Stomach smooth muscle (tissue), 2 donors: ENCODE data around the gene ZNF208.

Experiments
- H3K27ac ChIP-seq: one replicate; pipeline ENCODE4 v1.7.0; 2013; ENCODE audit warnings: mild to moderate bottlenecking, low read length, inconsistent platforms
- H3K27me3 ChIP-seq, 2 donors: one replicate each; pipeline ENCODE4 v1.7.0; 2013; ENCODE audit warnings: low read length in 2 of 2; ENCODE audit not compliant: insufficient read depth in 2 of 2, control insufficient read depth in 1 of 2
- H3K36me3 ChIP-seq, 2 donors: one replicate each; pipeline ENCODE4 v1.7.0; 2013; ENCODE audit warnings: low read length in 2 of 2; ENCODE audit not compliant: control insufficient read depth in 2 of 2, insufficient read depth in 2 of 2
- H3K4me1 ChIP-seq: one replicate; pipeline ENCODE4 v1.7.0; 2013; ENCODE audit warnings: low read length; ENCODE audit not compliant: control insufficient read depth, insufficient read depth
- H3K4me3 ChIP-seq, 2 donors: one replicate each; pipeline ENCODE4 v1.7.0; 2013; ENCODE audit warnings: low read length in 2 of 2
- H3K9ac ChIP-seq, 2 donors: one replicate each; pipeline ENCODE4 v1.7.0; 2013; ENCODE audit warnings: low read length in 2 of 2, mild to moderate bottlenecking in 1 of 2
- H3K9me3 ChIP-seq, 2 donors: one replicate each; pipeline ENCODE4 v1.7.0; 2013; ENCODE audit warnings: low read length in 2 of 2; ENCODE audit not compliant: control insufficient read depth in 2 of 2
- donor health status: healthy.
- donor health status: Pancreatic carcinoma.

ZNF208 gene

GRCh38 chr19:21922276-21922675, 88.5 kb downstream of the ZNF208 start:
- H3K9ac ChIP-seq = no peak overlapping the region
- no peak overlapping the region for H3K27ac ChIP-seq
- no peaks in the 10 kb centered on the region for H3K4me1 ChIP-seq
- no peak overlapping the region for H3K4me3 ChIP-seq
- peaks cover 0 to 14% of the 10 kb centered on the region in 2 donors for H3K9me3 ChIP-seq
- no peaks in the 10 kb centered on the region for H3K36me3 ChIP-seq
- no peaks in the 10 kb centered on the region for H3K27me3 ChIP-seq

- no peak overlapping the region for H3K4me3 ChIP-seq
- H3K27ac ChIP-seq = no peak overlapping the region
- H3K36me3 ChIP-seq = no peaks in the 10 kb centered on the region
- no peaks in the 10 kb centered on the region for H3K4me1 ChIP-seq
- peaks cover 0 to 14% of the 10 kb centered on the region in 2 donors for H3K9me3 ChIP-seq
- no peaks in the 10 kb centered on the region for H3K27me3 ChIP-seq
- no peak overlapping the region for H3K9ac ChIP-seq
These were observed 89.0 kb downstream of the ZNF208 start for GRCh38 chr19:21921691-21922180.

GRCh38 chr19:21915411-21915810, 95.3 kb downstream of the ZNF208 start:
- H3K4me3 ChIP-seq = no peak overlapping the region
- H3K9me3 ChIP-seq = peaks cover 0 to 26% of the 10 kb centered on the region in 2 donors
- H3K27me3 ChIP-seq = no peaks in the 10 kb centered on the region
- no peaks in the 10 kb centered on the region for H3K4me1 ChIP-seq
- H3K9ac ChIP-seq = no peak overlapping the region
- no peaks in the 10 kb centered on the region for H3K36me3 ChIP-seq
- no peak overlapping the region for H3K27ac ChIP-seq

- H3K9ac ChIP-seq = no peak overlapping the region
- H3K4me1 ChIP-seq = no peaks in the 10 kb centered on the region
- H3K27me3 ChIP-seq = no peaks in the 10 kb centered on the region
- H3K36me3 ChIP-seq = no peaks in the 10 kb centered on the region
- peaks cover 0 to 17% of the 10 kb centered on the region in 2 donors for H3K9me3 ChIP-seq
- no peak overlapping the region for H3K27ac ChIP-seq
- no peak overlapping the region for H3K4me3 ChIP-seq
These were observed 98.1 kb downstream of the ZNF208 start for GRCh38 chr19:21912654-21913053.

- Histone ChIP-seq H3K27me3 (no peaks in the 10 kb centered on the region), H3K9me3 (peaks cover 0 to 10% of the 10 kb centered on the region in 2 donors), H3K36me3 (no peaks in the 10 kb centered on the region), H3K4me3 (no peak overlapping the region), H3K4me1 (no peaks in the 10 kb centered on the region), H3K9ac (no peak overlapping the region), H3K27ac (no peak overlapping the region)
These were observed 100.4 kb downstream of the ZNF208 start for GRCh38 chr19:21910318-21910717.

GRCh38 chr19:21908066-21908465, 102.7 kb downstream of the ZNF208 start:
- Histone ChIP-seq H3K4me3 (no peak overlapping the region), H3K4me1 (no peaks in the 10 kb centered on the region), H3K27me3 (no peaks in the 10 kb centered on the region), H3K9me3 (peaks cover 0 to 6% of the 10 kb centered on the region in 2 donors), H3K27ac (no peak overlapping the region), H3K36me3 (no peaks in the 10 kb centered on the region), H3K9ac (no peak overlapping the region)

GRCh38 chr19:21907516-21907915, 103.2 kb downstream of the ZNF208 start:
- Histone ChIP-seq H3K27me3 (no peaks in the 10 kb centered on the region), H3K9ac (no peak overlapping the region), H3K9me3 (peaks cover 0 to 6% of the 10 kb centered on the region in 2 donors), H3K36me3 (no peaks in the 10 kb centered on the region), H3K4me1 (no peaks in the 10 kb centered on the region), H3K4me3 (no peak overlapping the region), H3K27ac (no peak overlapping the region)

GRCh38 chr19:21902571-21902970, 108.2 kb downstream of the ZNF208 start:
- no peaks in the 10 kb centered on the region for H3K9me3 ChIP-seq
- no peaks in the 10 kb centered on the region for H3K4me1 ChIP-seq
- H3K9ac ChIP-seq = no peak overlapping the region
- H3K4me3 ChIP-seq = no peak overlapping the region
- no peaks in the 10 kb centered on the region for H3K36me3 ChIP-seq
- H3K27ac ChIP-seq = no peak overlapping the region
- H3K27me3 ChIP-seq = no peaks in the 10 kb centered on the region

GRCh38 chr19:21901861-21902260, 108.9 kb downstream of the ZNF208 start:
- no peaks in the 10 kb centered on the region for H3K4me1 ChIP-seq
- no peak overlapping the region for H3K27ac ChIP-seq
- no peak overlapping the region for H3K4me3 ChIP-seq
- H3K9me3 ChIP-seq = no peaks in the 10 kb centered on the region
- no peaks in the 10 kb centered on the region for H3K36me3 ChIP-seq
- no peak overlapping the region for H3K9ac ChIP-seq
- H3K27me3 ChIP-seq = no peaks in the 10 kb centered on the region

- no peak overlapping the region for H3K9ac ChIP-seq
- H3K9me3 ChIP-seq = no peaks in the 10 kb centered on the region
- H3K4me3 ChIP-seq = no peak overlapping the region
- H3K36me3 ChIP-seq = no peaks in the 10 kb centered on the region
- no peaks in the 10 kb centered on the region for H3K4me1 ChIP-seq
- no peaks in the 10 kb centered on the region for H3K27me3 ChIP-seq
- H3K27ac ChIP-seq = no peak overlapping the region
These were observed 110.3 kb downstream of the ZNF208 start for GRCh38 chr19:21900401-21900800.

GRCh38 chr19:21891086-21891485, 119.7 kb downstream of the ZNF208 start:
- H3K9ac ChIP-seq = no peak overlapping the region
- H3K36me3 ChIP-seq = no peaks in the 10 kb centered on the region
- no peaks in the 10 kb centered on the region for H3K27me3 ChIP-seq
- H3K27ac ChIP-seq = no peak overlapping the region
- no peaks in the 10 kb centered on the region for H3K9me3 ChIP-seq
- H3K4me1 ChIP-seq = no peaks in the 10 kb centered on the region
- no peak overlapping the region for H3K4me3 ChIP-seq
